ENCODE measurements around the gene DOCK4.

The DOCK4 gene

GRCh38 chr7:112248598-112248997, 42.4 kb upstream of the DOCK4 start:
- TF ChIP-seq CTCF (IDR thresholded peaks at IDR 0.05; ENCODE audit: extremely low read depth, insufficient read depth, missing control alignments) = no peak
- DNase-seq (ENCODE audit: low spot score) = no peak
- in situ Hi-C loops (cut with MboI; ENCODE audit: low pct_unique_long_range_greater_than_20kb, low sequenced_read_pairs, unreplicated experiment) = no loop called here

GRCh38 chr7:112238852-112239610, 32.8 kb upstream of the DOCK4 start:
- no peak for DNase-seq (ENCODE audit: low spot score)
- in situ Hi-C loops (cut with MboI; ENCODE audit: low pct_unique_long_range_greater_than_20kb, low sequenced_read_pairs, unreplicated experiment) = no loop called here
- TF ChIP-seq CTCF (IDR thresholded peaks at IDR 0.05; ENCODE audit: extremely low read depth, insufficient read depth, missing control alignments) = no peak

GRCh38 chr7:112238330-112238729, 32.1 kb upstream of the DOCK4 start:
- DNase-seq (ENCODE audit: low spot score) = no peak
- no peak for TF ChIP-seq CTCF (IDR thresholded peaks at IDR 0.05; ENCODE audit: extremely low read depth, insufficient read depth, missing control alignments)
- in situ Hi-C loops (cut with MboI; ENCODE audit: low pct_unique_long_range_greater_than_20kb, low sequenced_read_pairs, unreplicated experiment) = no loop called here

GRCh38 chr7:112236597-112236996, 30.4 kb upstream of the DOCK4 start:
- DNase-seq (ENCODE audit: low spot score) = no peak
- in situ Hi-C loops (cut with MboI; ENCODE audit: low pct_unique_long_range_greater_than_20kb, low sequenced_read_pairs, unreplicated experiment) = no loop called here
- no peak for TF ChIP-seq CTCF (IDR thresholded peaks at IDR 0.05; ENCODE audit: extremely low read depth, insufficient read depth, missing control alignments)

- in situ Hi-C loops (cut with MboI; ENCODE audit: low pct_unique_long_range_greater_than_20kb, low sequenced_read_pairs, unreplicated experiment) = no loop called here
- no peak for TF ChIP-seq CTCF (IDR thresholded peaks at IDR 0.05; ENCODE audit: extremely low read depth, insufficient read depth, missing control alignments)
- no peak for DNase-seq (ENCODE audit: low spot score)
Observed at GRCh38 chr7:112234147-112234546, 27.9 kb upstream of the DOCK4 start.

- in situ Hi-C loops (cut with MboI; ENCODE audit: low pct_unique_long_range_greater_than_20kb, low sequenced_read_pairs, unreplicated experiment) = no loop called here
- no peak for DNase-seq (ENCODE audit: low spot score)
- no peak for TF ChIP-seq CTCF (IDR thresholded peaks at IDR 0.05; ENCODE audit: extremely low read depth, insufficient read depth, missing control alignments)
Observed at GRCh38 chr7:112233048-112233697, 27.0 kb upstream of the DOCK4 start.

Measured in GM13977 (cell line).